GM18868 (cell line): ENCODE data around the gene KRTAP10-12.

Experiments
- ATAC-seq: cut with Tn5 transposase; IDR thresholded peaks from one replicate; pipeline ENCODE4 v1.9.1; 2021; ENCODE audit warnings: mild to moderate bottlenecking, moderate library complexity; ENCODE audit not compliant: unreplicated experiment

KRTAP10-12 gene

GRCh38 chr21:44697811-44698734 is 1.1 kb downstream of the KRTAP10-12 start:
- no peak for ATAC-seq

- ATAC-seq = no peak
Measured at GRCh38 chr21:44699502-44700001, 2.6 kb downstream of the KRTAP10-12 start.

- no peak for ATAC-seq
Measured at GRCh38 chr21:44700101-44701022, 3.4 kb downstream of the KRTAP10-12 start.

GRCh38 chr21:44701023-44701400 is 4.0 kb downstream of the KRTAP10-12 start:
- no peak for ATAC-seq

- ATAC-seq = no peak
Measured at GRCh38 chr21:44701541-44701940, 4.6 kb downstream of the KRTAP10-12 start.

GRCh38 chr21:44702111-44702972 is 5.4 kb downstream of the KRTAP10-12 start:
- no peak for ATAC-seq

GRCh38 chr21:44702973-44703730 is 6.2 kb downstream of the KRTAP10-12 start:
- no peak for ATAC-seq

GRCh38 chr21:44703731-44704635 is 7.0 kb downstream of the KRTAP10-12 start:
- ATAC-seq = no peak

- no peak for ATAC-seq
Measured at GRCh38 chr21:44704636-44705001, 7.6 kb downstream of the KRTAP10-12 start.

- no peak for ATAC-seq
Measured at GRCh38 chr21:44706026-44706705, 9.2 kb downstream of the KRTAP10-12 start.

GRCh38 chr21:44706706-44707581 is 10.0 kb downstream of the KRTAP10-12 start:
- no peak for ATAC-seq

GRCh38 chr21:44708213-44708865 is 11.4 kb downstream of the KRTAP10-12 start:
- ATAC-seq = no peak

- ATAC-seq = no peak
Measured at GRCh38 chr21:44708866-44709425, 12.0 kb downstream of the KRTAP10-12 start.

- ATAC-seq = no peak
Measured at GRCh38 chr21:44709426-44710293, 12.7 kb downstream of the KRTAP10-12 start.

GRCh38 chr21:44710294-44710665 is 13.3 kb downstream of the KRTAP10-12 start:
- ATAC-seq = no peak
